Fibroblast of peridontal ligament (primary cell): Measurements from ENCODE around the gene ELP2.
A peak's percentile ranks its signal among the peaks of the same experiment; 100 is the strongest.

Experiments
- DNase-seq: peaks from one replicate; pipeline ENCODE4 v3.0.0-alpha.2; 2010; ENCODE audit errors: extremely low read depth

The ELP2 gene

GRCh38 chr18:36124841-36125240, 4.9 kb upstream of the ELP2 start:
- no peak for DNase-seq

DNA sequence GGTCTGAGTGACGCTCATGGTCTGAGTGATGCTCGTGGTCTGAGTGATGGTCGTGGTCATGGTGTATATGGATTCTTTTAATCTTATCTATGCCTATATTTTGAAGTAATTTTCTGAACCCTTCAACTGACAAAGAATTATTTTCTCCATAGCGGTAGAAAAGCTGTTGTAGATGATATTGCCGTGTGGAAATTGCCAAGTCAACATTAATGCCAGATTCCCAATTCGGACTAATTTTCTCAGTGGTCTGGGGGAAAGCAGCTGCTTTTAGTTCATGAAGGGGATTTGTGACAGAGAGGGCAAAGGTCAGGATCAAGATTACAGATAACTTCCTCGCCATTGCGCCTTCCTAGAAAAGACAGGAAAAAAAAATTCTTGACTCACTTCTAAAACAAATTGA, 3.0 kb upstream of the ELP2 start:
- no peak for DNase-seq

- DNase-seq: peak; percentile 34
Measured at GRCh38 chr18:36127836-36128529, 1.7 kb upstream of the ELP2 start.

- DNase-seq: peak; percentile 47
Measured at GRCh38 chr18:36128530-36128870, 1.2 kb upstream of the ELP2 start.

DNA sequence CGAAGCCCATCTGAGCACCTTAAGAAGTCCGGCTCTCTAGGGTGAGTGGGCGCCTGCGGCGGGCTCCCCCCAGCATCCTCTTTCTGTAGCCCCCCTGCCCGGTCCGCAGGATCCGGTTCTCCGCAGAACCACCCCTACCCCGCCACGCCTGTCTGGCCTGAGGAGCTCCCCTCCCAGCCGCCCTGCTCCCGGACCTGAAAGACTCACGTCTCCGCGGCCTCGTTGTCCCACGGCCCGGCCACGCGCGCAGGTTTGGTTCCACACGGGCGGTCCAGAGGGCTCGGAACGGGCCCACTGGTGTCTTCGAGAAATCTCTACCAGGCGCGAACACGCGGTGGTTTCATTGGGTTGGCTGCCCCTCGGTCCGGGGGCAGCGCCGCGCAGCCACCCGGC, 796 bp upstream of the ELP2 start:
- no peak for DNase-seq

DNA sequence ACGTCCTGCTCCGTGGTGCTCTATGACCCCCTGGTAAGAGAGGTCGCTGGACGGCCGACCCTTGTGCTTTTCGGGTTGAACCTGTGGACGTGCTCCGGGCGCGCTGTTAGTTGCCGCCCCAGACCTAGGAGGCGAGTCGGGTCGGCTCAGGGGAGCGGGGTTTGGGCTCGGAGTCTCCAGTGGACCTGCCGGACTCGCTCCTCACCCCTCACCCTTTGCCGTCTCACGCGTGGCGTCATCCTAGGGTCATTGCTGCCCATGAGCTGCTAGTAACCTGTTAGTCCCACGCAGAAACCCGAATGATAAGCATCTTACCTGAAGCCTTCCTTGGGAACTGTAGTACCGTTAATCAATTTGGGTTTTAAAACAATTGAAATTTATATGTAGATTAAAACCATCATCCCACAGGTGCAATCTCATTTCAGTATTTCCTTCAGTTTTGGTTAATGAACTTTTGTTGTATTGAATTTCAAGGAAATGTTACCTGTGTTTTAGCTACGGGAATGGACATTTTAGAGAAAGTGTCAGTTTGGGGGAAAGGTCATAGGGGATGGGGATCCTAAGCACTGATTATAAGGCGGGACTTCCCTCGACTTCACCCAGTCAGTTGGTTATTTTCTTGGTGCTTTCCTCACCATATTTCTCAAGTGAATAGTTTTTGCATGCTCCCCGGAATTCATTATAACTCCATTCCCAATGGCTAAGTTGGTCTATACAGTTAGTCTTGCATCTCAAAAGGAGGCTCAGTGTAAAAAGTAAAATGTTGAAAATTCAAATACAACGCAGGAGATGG, 536 bp downstream of the ELP2 start:
- DNase-seq: peak; percentile 21

GRCh38 chr18:36130883-36131653, 1.4 kb downstream of the ELP2 start:
- DNase-seq: no peak

- DNase-seq: no peak
Measured at GRCh38 chr18:36131692-36132483, 2.2 kb downstream of the ELP2 start.

- no peak for DNase-seq
Measured at GRCh38 chr18:36132756-36133155, 3.1 kb downstream of the ELP2 start.

- DNase-seq: no peak
Measured at GRCh38 chr18:36135264-36135663, 5.6 kb downstream of the ELP2 start.

DNA sequence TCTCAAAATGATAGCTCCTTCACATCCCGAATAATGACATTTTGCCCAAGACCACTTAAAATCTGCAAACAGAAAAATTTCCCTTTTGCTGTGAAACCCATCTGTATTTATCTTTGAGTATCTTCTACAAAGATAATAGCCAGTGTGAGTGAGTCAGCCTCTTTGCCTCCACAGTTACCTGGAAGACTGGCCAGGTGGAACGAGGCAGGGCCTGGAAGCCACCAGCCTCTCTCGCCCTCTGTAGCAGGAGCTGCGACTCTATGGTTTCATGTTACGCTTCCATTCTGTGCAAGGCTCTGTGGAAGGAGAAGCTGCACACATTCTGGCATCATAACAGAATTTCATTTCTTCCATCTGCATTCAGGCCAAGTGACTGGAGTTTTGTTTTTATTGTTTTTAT, 9.5 kb downstream of the ELP2 start:
- DNase-seq: no peak

DNA sequence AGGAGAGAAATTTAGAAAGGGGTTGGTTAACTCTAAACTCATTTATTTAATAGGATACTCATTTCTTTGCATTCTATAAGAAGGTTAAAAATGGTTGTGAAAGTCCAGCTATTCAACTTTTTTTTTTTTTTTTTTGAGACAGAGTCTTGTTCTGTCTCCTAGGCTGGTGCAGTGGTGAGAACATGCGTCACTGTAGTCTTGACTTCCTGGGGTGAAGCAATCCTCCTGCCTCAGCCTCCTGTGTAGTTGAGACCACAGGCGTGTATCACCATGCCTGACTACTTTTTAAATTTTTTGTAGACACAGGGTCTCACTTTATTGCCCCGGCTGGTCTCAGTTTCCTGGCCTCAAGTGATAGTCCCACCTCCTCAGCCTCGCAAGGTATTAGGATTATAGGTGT, 11.9 kb downstream of the ELP2 start:
- no peak for DNase-seq

DNA sequence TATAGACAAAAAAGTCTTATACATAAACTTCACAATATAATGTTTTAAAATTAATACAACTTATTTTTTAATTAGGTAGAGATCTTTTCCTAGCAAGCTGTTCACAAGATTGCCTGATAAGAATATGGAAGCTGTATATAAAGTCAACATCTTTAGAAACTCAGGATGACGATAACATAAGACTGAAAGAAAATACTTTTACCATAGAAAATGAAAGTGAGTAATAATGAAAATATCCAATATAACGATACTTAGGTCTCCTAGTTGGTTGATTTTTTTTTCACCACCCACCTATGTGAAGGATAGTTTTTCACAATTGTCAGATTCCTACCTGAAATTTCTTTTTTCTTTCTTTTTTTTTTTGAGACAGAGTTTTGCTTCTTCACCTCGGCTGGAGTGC, 13.1 kb downstream of the ELP2 start:
- DNase-seq: no peak

- no peak for DNase-seq
Measured at GRCh38 chr18:36143391-36143790, 13.7 kb downstream of the ELP2 start.

GRCh38 chr18:36149514-36150289, 20.0 kb downstream of the ELP2 start:
- no peak for DNase-seq

DNA sequence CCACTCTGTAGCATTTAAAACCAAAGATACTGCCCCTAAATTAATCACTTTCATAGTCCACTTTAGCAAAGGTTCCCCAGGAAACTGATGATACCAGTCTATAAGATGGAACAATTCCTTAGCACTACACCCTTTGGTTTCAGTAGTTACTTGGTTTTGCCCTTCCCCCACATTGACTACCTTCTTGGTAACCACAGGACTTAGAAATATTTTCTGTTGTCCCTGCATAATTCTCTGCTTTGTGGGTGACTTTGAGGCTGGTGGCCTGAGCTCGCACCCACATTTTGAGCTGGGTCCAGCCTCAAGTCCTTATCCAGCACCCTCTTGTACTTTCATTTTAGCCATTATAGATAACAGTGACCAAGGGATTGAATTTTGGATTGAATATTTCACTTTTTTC, 23.1 kb downstream of the ELP2 start:
- no peak for DNase-seq

DNA sequence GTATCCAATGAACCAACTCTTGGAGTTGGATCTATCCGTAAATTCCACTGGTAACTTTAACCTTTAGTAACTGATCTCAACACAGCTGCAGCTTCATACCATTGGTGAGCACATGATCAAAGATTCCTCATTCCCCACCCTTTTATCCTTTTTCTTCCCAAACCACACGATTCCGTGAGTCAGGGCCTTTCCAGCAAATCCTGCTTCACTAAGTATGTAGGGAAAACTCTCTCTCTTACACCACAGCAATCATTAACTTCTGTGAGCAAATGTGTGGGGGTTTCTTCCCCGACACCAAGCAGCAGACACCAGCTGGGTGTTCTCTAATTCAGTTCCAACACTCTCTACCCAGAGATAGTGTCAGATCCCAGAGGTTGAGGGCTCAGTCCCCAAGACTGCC, 23.5 kb downstream of the ELP2 start:
- peak; percentile 99 for DNase-seq

- peak; percentile 72 for DNase-seq
Measured at GRCh38 chr18:36153771-36154170, 24.1 kb downstream of the ELP2 start.

GRCh38 chr18:36155851-36156757, 26.4 kb downstream of the ELP2 start:
- peak; percentile 71 for DNase-seq

DNA sequence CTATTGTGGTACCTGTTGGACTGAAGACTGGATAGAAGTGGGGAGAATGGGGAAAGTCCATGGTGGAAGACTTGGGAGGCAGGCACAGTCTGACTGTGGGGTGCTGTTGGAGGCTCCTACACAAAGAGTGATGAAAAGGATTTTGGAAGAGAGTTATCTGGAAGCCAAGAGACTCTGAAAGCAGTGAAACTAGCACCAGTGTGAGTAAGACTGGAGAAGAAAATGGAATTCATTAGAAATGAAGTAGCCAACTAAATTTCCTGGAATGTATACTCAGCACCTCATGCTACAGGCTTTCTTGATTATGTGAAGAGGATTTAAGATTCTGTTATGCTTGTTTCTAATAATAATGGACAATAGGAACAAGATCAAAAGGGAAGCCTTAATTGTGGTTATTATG, 27.7 kb downstream of the ELP2 start:
- peak; percentile 61 for DNase-seq
